Peyer's patch (tissue), 4 donors: Measurements from ENCODE around the gene SLC9A8.

Experiments used
- POLR2A ChIP-seq, 2 donors: fragments of 450-650 bp; IDR thresholded peaks; one replicate each; pipeline ENCODE4 v1.5.1; 2017; ENCODE audit warnings: antibody characterized with exemption in 2 of 2, mild to moderate bottlenecking in 2 of 2, moderate library complexity in 2 of 2
- TF ChIP-seq, protein P1 (sequence below), 6 experiments: fragments of 450-650 bp in 4 of 6; fragments of 200-600 bp in 2 of 6; sonication (generic) in 1 of 6; IDR thresholded peaks; one replicate each; pipeline ENCODE4 v1.5.1; 2017 to 2019; ENCODE audit warnings: antibody characterized with exemption in 6 of 6, mild to moderate bottlenecking in 3 of 6, moderate library complexity in 1 of 6

DNA sequence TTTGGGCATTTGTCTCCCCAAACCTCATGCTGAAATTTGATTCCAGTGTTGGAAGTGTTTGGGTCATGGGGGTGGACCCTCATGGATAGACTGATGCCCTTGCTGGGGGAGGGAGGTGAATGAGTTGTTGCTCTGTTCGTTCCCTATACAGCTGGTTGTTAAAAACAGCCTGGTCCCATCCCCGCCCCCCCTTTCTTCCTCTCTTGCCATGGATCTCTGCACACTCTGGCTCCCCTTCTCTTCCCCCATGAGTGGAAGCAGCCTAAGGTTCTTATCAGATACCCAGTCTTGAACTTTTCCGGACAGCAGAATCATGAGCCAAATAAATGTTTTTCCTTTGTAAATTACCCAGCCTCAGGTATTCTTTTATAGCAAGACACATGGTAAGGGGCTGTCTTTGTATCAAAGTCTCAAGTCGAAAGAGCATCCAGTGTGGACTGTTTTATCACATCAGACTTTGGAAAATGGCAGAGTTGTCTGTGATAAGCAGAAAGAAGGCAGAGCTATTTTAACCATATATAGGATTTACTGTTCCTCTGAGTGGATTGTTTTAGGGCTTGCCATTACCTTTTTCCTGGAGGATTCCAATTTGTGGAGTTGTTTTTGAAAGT, 31.2 kb downstream of the SLC9A8 start:
- TF ChIP-seq POLR2A (IDR thresholded peaks at IDR 0.05), result no peak
- TF ChIP-seq, protein P1, sequence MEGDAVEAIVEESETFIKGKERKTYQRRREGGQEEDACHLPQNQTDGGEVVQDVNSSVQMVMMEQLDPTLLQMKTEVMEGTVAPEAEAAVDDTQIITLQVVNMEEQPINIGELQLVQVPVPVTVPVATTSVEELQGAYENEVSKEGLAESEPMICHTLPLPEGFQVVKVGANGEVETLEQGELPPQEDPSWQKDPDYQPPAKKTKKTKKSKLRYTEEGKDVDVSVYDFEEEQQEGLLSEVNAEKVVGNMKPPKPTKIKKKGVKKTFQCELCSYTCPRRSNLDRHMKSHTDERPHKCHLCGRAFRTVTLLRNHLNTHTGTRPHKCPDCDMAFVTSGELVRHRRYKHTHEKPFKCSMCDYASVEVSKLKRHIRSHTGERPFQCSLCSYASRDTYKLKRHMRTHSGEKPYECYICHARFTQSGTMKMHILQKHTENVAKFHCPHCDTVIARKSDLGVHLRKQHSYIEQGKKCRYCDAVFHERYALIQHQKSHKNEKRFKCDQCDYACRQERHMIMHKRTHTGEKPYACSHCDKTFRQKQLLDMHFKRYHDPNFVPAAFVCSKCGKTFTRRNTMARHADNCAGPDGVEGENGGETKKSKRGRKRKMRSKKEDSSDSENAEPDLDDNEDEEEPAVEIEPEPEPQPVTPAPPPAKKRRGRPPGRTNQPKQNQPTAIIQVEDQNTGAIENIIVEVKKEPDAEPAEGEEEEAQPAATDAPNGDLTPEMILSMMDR (IDR thresholded peaks at IDR 0.05), result no peak
